Cardiac fibroblast (primary cell): Measurements from ENCODE around the gene DDAH1.

Experiments used
- DNase-seq, 2 donors: peaks; one replicate each; pipeline versions ENCODE4 v3.0.0 to v3.0.0-alpha.2; 2010; ENCODE audit warnings: low read depth in 2 of 2
- H3K4me3 ChIP-seq, 2 donors: replicated peaks in 1 of 2; 1 replicate in 1 of 2; 2 replicates in 1 of 2; pipeline ENCODE4 v1.5.1; 2011; ENCODE audit warnings: low read depth in 2 of 2, low read length in 2 of 2, mild to moderate bottlenecking in 2 of 2, moderate library complexity in 1 of 2
- TF ChIP-seq, protein P1 (sequence below): IDR thresholded peaks from one replicate; pipeline ENCODE4 v1.5.1; 2011; ENCODE audit warnings: low read depth, mild to moderate bottlenecking, low read length, inconsistent platforms

The DDAH1 gene

DNA sequence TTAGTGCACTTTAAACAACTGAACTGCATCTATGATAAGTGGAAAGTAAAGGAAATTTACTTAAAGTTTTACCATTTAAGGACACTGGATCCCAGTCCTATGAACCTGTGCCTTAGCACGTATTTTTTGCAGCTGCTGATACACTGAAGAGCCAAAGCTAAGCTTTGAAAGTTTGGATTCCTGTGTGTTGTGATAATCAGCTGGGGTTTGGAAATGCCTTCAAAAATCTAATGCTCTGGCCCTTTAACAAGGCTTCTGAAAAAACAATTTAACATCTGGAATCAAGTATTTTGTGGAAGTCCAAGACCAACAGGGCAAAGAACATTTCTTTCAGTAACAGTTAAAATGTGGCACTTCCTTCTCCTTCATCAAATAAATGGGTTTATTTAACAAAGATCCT, 51.8 kb downstream of the DDAH1 start:
- H3K4me3 ChIP-seq, result no peak overlapping the region
- TF ChIP-seq, protein P1, sequence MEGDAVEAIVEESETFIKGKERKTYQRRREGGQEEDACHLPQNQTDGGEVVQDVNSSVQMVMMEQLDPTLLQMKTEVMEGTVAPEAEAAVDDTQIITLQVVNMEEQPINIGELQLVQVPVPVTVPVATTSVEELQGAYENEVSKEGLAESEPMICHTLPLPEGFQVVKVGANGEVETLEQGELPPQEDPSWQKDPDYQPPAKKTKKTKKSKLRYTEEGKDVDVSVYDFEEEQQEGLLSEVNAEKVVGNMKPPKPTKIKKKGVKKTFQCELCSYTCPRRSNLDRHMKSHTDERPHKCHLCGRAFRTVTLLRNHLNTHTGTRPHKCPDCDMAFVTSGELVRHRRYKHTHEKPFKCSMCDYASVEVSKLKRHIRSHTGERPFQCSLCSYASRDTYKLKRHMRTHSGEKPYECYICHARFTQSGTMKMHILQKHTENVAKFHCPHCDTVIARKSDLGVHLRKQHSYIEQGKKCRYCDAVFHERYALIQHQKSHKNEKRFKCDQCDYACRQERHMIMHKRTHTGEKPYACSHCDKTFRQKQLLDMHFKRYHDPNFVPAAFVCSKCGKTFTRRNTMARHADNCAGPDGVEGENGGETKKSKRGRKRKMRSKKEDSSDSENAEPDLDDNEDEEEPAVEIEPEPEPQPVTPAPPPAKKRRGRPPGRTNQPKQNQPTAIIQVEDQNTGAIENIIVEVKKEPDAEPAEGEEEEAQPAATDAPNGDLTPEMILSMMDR, result no peak

DNA sequence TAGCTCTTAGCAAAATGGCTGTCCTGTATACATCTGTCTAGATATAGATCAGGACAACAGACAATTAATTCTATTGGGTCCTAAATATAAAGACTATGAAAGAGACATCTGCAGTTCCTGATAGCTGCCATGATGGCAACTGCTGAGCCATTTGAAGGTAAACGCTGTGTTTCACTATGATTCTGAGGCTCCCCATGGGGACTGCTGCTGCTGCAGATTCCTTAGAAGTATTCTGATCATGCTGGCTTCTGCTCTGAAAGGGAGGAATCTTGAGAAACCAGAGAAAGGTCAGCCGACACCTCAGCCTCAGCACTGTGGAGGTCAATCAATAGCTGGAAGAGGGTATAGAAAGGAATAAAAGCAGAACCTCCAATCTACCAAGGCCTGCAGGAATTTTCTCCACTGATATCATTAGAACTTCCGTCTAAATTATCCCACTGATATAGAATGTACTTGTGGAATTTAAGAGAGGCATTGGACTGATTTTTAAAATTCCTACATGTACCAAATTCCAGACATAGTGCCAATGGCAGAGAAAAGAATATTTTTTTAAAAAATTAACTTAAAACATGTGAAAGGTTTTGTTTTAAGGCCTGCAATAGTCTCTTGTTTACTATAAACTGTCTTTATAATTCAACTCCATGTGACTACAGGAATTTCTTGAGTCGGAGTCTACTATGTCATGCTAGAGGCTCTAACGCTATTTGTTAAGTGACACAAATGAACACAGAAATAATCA, 53.2 kb downstream of the DDAH1 start:
- DNase-seq, result no peak
- TF ChIP-seq, protein P1, result no peak
- H3K4me3 ChIP-seq, result no peak overlapping the region

More for the DNA sequence above, 51.8 kb downstream of the DDAH1 start:
- DNase-seq, result no peak

DNA sequence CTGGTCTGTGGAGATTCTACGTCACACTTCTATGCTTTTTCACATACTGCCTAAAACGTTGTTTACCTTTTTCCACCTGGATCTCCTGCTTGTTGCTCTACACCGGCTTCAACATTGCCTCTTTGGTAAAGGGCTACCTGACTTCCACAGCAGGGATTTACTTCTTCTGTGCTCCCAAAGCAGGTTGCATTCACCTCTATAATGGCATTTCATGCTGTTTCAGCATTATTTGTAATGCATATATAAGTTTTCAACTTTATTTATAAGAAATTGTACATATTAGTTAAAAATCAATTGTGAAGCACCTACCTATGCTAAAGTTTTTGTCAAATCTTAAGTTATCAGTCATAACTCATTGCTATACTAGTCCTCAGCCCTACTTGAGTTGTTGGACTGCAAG, 55.4 kb downstream of the DDAH1 start:
- DNase-seq, result no peak
- TF ChIP-seq, protein P1, result no peak
- H3K4me3 ChIP-seq, result no peak overlapping the region

DNA sequence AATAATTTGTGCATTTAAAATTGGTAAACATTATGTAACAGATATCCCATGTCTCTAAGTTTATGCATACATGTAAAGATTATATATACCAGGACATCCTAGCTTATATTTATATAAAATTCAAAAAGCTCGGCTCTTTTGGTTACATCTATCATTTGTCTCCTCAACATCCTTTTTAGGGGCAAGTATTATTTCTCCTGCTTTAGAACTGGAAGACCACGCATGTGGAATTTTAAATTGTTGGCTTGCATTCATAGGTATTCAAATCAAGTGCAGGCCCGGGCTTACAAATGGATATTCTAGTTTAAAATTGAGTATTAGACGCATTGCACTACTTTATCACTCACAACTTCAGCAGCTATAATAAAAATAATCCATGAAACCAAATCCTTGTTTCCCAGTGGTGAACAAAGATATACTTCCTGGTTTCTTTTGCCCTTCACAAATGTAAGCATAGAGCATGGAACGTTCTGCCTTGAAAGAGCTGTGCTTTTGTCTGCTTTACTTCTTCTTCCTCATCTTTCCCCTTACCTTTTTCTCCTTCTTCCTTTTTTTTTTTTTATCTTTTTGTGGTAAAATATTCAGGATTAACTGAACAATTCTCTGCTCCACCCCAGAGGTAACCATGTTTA, 57.1 kb downstream of the DDAH1 start:
- H3K4me3 ChIP-seq, result no peak overlapping the region
- TF ChIP-seq, protein P1, result no peak
- DNase-seq, result no peak

- TF ChIP-seq, protein P1, result no peak
- H3K4me3 ChIP-seq, result no peak overlapping the region
These were observed 57.9 kb downstream of the DDAH1 start for GRCh38 chr1:85406887-85407533.

DNA sequence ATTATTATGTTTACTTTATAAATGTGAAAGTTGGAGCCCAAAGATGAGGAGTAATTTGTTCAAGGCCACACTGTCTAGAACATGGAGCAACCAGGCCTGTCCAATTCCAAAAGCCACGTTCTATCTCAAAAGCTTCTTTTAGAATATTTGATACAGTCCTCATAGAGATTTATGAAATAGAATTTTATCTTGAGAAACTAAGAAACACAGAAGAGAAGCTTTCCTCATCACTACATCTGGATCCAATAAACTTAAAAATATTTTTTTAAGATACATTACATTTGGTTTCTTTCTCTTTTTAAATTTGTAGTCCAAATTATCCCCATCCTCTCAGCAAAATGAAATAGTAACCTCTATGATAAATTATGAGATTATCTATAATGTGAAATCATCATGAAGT, 58.9 kb downstream of the DDAH1 start:
- DNase-seq, result no peak
- TF ChIP-seq, protein P1, result no peak
- no peak overlapping the region for H3K4me3 ChIP-seq

More at GRCh38 chr1:85406887-85407533, 57.9 kb downstream of the DDAH1 start:
- peak; percentile 94 to 95 for DNase-seq
